COLO668 (cell line): ENCODE measurements around the gene CDC42EP1.
"Not testable (repeated sequence)": the region's sequence is repeated elsewhere in the genome, so short reads cannot be mapped to it uniquely, and the experiment has no call there.

Source experiments
- DNase-seq: peaks from one replicate; lab custom pipeline; 2025; ENCODE audit not compliant: unreplicated experiment; lab: John Stamatoyannopoulos, UW

The CDC42EP1 gene, protein sequence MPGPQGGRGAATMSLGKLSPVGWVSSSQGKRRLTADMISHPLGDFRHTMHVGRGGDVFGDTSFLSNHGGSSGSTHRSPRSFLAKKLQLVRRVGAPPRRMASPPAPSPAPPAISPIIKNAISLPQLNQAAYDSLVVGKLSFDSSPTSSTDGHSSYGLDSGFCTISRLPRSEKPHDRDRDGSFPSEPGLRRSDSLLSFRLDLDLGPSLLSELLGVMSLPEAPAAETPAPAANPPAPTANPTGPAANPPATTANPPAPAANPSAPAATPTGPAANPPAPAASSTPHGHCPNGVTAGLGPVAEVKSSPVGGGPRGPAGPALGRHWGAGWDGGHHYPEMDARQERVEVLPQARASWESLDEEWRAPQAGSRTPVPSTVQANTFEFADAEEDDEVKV

GRCh38 chr22:37559901-37560607 lies at the start of gene CDC42EP1:
CDC42EP1 (plus strand) TSS chr22:37560480; CDS start chr22:37566350, 5,870 bp downstream.
- peak; percentile 33 for DNase-seq

DNA sequence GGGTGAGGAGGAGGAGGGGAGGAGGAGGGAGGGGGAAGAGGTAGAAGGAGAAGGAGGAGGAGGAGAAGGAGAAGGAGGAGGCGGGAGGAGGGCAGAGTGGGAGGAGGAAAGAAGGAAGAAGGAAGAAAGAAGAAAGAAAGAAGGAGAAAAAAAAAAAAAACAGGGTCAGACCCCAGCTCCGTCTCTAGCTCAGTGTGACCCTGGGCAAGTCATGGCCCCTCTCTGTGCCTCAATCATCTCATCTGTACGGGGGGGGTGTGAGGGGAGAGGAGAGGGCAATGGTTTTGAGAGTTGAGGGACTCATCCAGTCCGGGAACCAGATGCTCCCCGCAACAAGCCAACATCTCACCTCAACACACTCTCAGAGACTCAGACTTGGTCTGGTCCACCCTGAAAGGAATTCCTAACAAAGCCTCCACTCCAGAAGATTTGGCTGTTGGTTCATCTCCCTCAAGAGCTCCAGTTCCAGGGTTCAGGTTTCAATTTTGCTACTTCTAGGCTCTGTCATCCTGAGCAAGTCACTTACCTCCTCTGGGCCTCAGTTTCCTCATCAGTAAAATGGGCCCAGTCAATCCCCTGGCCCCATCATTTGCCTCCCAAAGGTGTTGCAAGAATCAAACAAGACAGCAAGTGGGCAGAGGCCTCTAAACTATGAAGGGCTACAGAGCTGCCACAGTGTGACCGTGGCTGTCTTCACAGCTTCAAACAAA lies 48.7 kb upstream of the CDC42EP1 start:
- no peak for DNase-seq

- DNase-seq = no peak
Observed at GRCh38 chr22:37514526-37515051, 45.7 kb upstream of the CDC42EP1 start.

GRCh38 chr22:37515901-37516300 lies 44.4 kb upstream of the CDC42EP1 start:
- DNase-seq = no peak

GRCh38 chr22:37516456-37516855 lies 43.8 kb upstream of the CDC42EP1 start:
- no peak for DNase-seq

- no peak for DNase-seq
Observed at GRCh38 chr22:37517826-37518450, 42.3 kb upstream of the CDC42EP1 start.

DNA sequence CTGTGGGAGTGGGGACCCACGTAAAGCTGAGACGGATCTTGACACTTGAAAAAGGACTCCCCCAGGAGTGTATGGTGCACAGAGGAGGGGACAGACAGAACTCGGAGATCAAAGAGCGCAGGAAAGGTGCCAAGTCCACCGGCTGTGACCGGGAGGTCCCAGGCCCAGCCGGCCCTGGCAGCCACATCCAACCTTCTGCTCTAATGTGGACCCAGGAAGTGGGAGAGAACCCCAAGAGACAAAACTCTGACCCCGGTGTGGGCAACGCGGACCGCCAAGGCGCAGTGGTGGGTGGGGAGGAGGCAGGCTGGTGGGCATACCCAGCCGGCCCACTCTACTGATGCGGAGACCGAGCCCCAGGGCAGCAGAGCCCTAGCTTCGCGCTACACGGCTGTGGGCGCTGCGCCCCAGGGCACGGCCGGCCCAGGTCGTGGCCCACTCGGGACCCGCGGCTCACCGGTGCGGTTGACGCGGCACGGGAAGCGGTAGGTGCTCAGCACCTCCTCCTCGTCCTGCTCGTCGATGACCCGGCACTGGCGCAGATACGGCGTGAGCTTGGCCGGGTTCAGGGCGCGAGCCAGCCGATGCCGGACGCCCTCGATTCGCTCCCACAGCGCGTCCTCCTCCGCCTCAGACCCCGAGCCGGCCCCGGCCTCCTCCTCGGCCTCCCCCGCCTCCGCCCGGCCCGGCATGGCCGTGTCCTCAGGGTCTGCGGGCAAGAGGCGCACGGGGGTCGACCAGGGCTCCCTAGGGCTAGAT lies 41.6 kb upstream of the CDC42EP1 start:
- DNase-seq = peak; percentile 42

DNA sequence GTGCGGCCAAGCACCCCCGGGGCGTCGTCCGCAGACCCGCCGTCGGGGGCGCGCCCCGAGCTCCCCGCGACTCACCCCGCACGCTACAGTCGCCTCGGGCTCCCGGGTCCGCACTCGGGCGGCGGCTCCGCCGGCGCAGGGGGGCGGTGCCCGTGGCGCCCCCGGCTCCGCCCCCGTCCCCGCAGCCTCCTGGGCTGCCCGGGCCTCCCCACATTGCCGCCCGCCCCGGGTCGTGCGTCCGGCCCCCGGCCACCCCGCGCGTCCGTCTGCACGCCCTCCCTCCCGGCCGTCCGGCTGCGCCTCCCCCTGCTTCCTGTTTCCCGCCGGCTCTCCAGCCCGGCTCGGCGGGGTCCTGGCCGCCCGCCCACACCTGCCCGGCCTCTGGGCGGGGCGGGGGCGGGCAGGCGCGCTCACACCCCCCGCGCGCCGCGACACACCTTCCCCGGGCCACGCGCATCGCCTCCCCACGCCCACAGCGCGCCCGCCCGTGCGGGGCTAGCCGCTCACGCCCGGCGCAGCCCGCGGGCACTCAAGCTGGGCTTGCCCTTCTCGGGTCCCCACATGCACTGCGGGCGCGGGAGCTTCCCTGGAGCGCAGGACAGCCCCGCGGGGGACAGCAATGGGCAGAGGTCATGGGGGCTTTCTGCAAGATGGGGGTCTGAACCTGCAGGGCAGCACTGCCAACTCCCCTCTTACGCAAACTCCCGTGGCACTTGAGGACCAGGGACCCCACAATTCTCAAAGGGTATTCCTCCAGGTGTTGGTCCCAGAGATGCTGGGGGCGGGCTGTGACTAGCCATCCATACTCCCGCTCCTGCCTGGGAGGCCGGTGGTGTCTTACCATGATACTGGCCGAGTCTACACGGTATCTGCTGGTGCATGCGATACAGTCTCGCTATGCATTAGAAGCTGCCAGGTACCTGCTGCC lies 40.7 kb upstream of the CDC42EP1 start, which contains the start of gene CARD10:
Gene CARD10, minus strand, starts transcription at position 148 of the 928 bp plus-strand sequence. CDS start 215 bp downstream, outside the sequence.
- DNase-seq = peak; percentile 65

- DNase-seq = no peak
Observed at GRCh38 chr22:37520776-37521191, 39.5 kb upstream of the CDC42EP1 start.

DNA sequence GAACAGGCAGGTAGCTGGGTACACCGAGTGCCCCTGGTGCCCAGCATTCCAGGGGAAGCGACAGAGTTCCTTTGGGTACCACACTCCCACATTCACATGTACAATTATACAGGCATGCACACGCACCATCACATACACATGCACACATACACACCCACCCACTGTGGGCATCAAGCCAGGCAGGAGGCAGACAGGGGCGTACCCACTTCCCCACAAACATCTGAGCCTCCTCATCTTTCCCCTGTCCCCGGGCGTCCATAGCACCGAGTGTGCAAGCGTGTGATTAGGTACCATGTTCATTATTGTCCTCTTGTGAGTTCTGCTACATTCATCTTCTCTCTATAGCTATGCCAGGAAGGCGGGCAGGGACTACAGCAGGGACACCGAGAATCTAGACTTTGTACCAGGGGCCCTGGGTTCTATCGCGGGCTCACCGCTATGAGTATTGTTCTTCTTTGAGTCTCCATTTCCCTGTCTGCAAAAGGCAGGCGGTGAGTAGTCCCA lies 39.0 kb upstream of the CDC42EP1 start:
- no peak for DNase-seq

- DNase-seq = no peak
Observed at GRCh38 chr22:37522482-37522881, 37.8 kb upstream of the CDC42EP1 start.

DNA sequence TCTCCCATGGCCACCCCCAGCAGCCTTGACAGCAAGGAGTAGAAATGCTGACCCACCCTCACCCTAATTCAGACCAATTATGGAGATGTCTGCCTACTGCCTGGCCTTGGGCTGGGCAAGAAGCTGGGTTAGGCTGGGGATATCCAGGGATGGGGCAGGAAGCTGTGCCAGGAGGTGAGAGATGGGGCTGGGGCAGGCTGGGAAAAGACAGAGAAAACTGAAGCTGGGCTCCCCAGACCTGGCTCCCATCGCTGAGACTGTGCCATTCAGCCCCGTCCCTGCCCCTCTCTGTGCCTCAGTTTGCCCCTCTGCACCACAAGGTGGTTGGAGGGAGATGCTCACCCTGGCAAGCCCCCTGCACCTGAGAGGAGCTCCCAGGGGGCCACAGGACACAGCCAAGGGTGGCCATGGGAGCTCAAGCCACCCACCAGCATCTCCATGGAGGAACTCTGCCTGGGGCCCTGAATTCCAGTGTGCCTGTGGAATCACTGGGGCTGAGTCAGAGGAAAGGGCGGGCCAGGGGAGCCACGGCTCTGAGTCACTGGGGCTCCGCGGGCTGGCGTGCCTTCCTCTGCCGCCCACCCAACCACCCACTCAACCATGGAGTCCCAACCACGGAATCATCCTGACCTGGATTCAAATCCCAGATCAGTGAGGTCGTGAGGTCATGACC lies 35.1 kb upstream of the CDC42EP1 start:
- DNase-seq = no peak

DNA sequence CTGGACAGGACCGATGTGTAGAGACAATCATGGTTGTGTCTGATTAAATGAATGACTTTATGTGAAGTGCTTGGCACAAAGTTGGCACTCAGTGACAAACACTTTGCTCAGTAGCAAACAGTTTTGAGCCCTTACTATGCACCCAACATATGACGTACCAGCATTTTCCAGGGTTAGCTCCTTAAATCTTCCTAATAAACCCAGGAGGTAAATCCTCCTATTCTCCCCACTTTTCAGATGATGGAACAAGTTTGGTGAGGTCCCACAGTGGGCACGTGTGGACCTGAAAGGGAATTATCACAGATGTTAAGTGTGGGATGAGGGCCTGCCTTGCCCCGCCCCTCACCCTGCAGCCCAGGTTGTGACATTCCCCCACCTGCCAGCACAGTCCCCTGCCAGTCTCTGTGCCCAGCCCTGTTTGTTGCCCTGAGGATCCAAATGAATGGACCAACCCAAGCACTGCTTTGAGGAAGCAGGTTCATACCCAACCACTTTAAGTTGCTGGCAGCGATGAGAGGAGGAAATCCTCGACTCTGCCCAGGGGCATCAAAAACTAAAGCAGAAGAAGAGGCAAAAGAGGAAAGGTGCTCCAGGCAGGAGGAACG lies 34.4 kb upstream of the CDC42EP1 start:
- no peak for DNase-seq

DNA sequence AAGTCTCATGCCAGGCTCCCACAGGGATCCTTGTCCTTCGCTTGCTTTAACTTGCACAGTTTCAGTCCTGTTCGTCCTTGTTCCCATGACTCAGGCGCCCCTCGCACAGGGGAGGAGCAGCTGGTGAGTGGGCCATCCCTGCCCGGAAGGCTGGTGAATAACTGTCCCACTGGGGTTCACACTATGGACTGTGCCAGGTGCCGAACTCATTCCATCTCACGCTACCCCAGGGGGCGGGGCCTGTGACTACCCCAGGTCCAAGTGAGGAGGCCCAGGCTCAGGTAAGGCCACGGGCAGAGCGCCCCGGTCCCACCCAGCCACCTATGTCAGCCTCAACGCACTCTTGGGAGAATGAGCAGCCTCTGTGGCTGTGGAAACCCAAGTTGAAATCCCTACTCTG lies 33.9 kb upstream of the CDC42EP1 start:
- no peak for DNase-seq

DNA sequence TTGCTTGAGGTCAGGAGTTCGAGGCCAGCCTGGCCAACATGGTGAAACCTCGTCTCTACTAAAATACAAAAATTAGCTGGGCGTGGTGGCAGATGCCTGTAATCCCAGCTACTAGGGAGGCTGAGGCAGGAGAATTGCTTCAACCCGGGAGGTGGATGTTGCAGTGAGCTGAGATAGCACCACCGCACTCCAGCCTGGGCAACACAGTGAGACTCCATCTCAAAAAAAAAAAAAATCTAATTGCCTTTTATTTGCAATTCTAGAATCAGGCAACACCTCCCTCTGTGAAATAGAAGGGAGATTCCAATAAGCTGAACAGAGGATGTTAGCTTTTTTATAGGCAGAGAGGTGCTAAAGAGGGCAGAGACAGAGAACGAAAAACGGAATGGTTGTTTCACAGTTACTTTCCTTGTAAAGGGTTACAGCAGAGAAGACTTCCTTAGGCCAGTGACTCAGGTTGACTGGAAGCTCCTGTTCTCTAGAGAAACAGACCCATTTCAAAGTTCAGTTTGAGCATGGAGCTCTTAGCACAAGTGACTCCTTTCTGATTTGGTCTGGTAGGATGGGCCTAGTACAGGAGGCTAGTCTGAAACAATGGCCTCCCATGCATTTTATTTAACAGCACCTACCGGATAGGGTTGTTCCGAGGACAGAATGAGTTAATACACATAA lies 33.1 kb upstream of the CDC42EP1 start:
- not testable (repeated sequence) for DNase-seq

- DNase-seq = not testable (repeated sequence)
Observed at GRCh38 chr22:37527952-37528351, 32.3 kb upstream of the CDC42EP1 start.

GRCh38 chr22:37529652-37530345 lies 30.5 kb upstream of the CDC42EP1 start:
- no peak for DNase-seq
